HepG2 (cell line): ENCODE measurements around the gene SFXN5. TPM values are rescaled to one million over a fixed set of nuclear protein-coding genes. Genes with fewer than 3 reads are reported as not detected.
A peak's percentile ranks its signal among the peaks of the same experiment; 100 is the strongest.

ENCODE experiments used
- FOXC1 ChIP-seq: sonication (generic); formaldehyde crosslinking; IDR thresholded peaks from 2 replicates; pipeline ENCODE4 v1.8.0; 2022; ENCODE audit warnings: mild to moderate bottlenecking, missing genetic modification reagents, borderline replicate concordance
- GABPB1 ChIP-seq: IDR thresholded peaks from 2 replicates; pipeline ENCODE4 v1.6.1; 2016; ENCODE audit warnings: mild to moderate bottlenecking, missing genetic modification reagents, moderate library complexity, missing compliant biosample characterization
- GLI4 ChIP-seq: sonication (generic); formaldehyde crosslinking; IDR thresholded peaks from 2 replicates; pipeline ENCODE4 v1.5.1; 2020; ENCODE audit warnings: missing genetic modification reagents, mild to moderate bottlenecking, moderate library complexity, borderline replicate concordance
- KAT7 ChIP-seq: IDR thresholded peaks from 2 replicates; pipeline ENCODE4 v1.6.1; 2018; ENCODE audit warnings: borderline replicate concordance, missing compliant biosample characterization
- KLF9 ChIP-seq: IDR thresholded peaks from 2 replicates; pipeline ENCODE4 v1.6.1; 2016; ENCODE audit warnings: low read depth
- KMT2B ChIP-seq: IDR thresholded peaks from 2 replicates; pipeline ENCODE4 v1.6.1; 2016; ENCODE audit warnings: missing genetic modification reagents, missing compliant biosample characterization
- NFE2L1 ChIP-seq: sonication (generic); formaldehyde crosslinking; IDR thresholded peaks from 2 replicates; pipeline ENCODE4 v1.4.0; 2020; ENCODE audit warnings: missing genetic modification reagents, mild to moderate bottlenecking, borderline replicate concordance
- PHB2 ChIP-seq: fragments of 450-650 bp; IDR thresholded peaks from 2 replicates; pipeline ENCODE4 v1.6.1; 2018; ENCODE audit not compliant: partially characterized antibody
- PLSCR1 ChIP-seq: sonication (generic); formaldehyde crosslinking; IDR thresholded peaks from 2 replicates; pipeline ENCODE4 v1.5.0; 2020; ENCODE audit warnings: missing genetic modification reagents, mild to moderate bottlenecking, borderline replicate concordance
- RARG ChIP-seq: sonication (generic); formaldehyde crosslinking; IDR thresholded peaks from 2 replicates; pipeline ENCODE4 v1.4.0; 2020; ENCODE audit warnings: low read depth, mild to moderate bottlenecking, missing genetic modification reagents
- SMARCE1 ChIP-seq: fragments of 450-650 bp; IDR thresholded peaks from 2 replicates; pipeline ENCODE4 v1.6.1; 2017; ENCODE audit warnings: borderline replicate concordance
- SPEN ChIP-seq: sonication (generic); formaldehyde crosslinking; IDR thresholded peaks from 2 replicates; pipeline ENCODE4 v1.5.1; 2020; ENCODE audit warnings: low read depth, mild to moderate bottlenecking, missing genetic modification reagents
- TCF12 ChIP-seq, 2 experiments: fragments of 450-650 bp in 1 of 2; sonication (generic) in 1 of 2; formaldehyde crosslinking in 1 of 2; IDR thresholded peaks; 2 replicates each; pipeline versions ENCODE4 v1.6.1 to v1.8.0; 2017 to 2022; ENCODE audit warnings: antibody characterized with exemption in 1 of 2, mild to moderate bottlenecking in 1 of 2, missing genetic modification reagents in 1 of 2, moderate library complexity in 1 of 2
- WIZ ChIP-seq: sonication (generic); formaldehyde crosslinking; IDR thresholded peaks from 2 replicates; pipeline ENCODE4 v1.5.1; 2020; ENCODE audit warnings: mild to moderate bottlenecking, missing genetic modification reagents
- ZNF10 ChIP-seq: sonication (generic); formaldehyde crosslinking; IDR thresholded peaks from 2 replicates; pipeline ENCODE4 v1.4.0; 2020; ENCODE audit warnings: mild to moderate bottlenecking, low read depth, missing genetic modification reagents, borderline replicate concordance
- ZNF180 ChIP-seq: sonication (generic); formaldehyde crosslinking; IDR thresholded peaks from 2 replicates; pipeline ENCODE4 v1.4.0; 2020; ENCODE audit warnings: low read depth, missing genetic modification reagents, borderline replicate concordance
- ZNF362 ChIP-seq: sonication (generic); formaldehyde crosslinking; IDR thresholded peaks from 2 replicates; pipeline ENCODE4 v1.4.0; 2020; ENCODE audit warnings: missing genetic modification reagents, mild to moderate bottlenecking, borderline replicate concordance
- ZNF703 ChIP-seq: sonication (generic); formaldehyde crosslinking; IDR thresholded peaks from 2 replicates; pipeline ENCODE4 v1.5.1; 2020; ENCODE audit warnings: missing genetic modification reagents, mild to moderate bottlenecking, moderate library complexity, borderline replicate concordance
- ZNF766 ChIP-seq: sonication (generic); formaldehyde crosslinking; IDR thresholded peaks from 2 replicates; pipeline ENCODE4 v1.5.0; 2020; ENCODE audit warnings: missing genetic modification reagents, borderline replicate concordance
- ZNF768 ChIP-seq: sonication (generic); formaldehyde crosslinking; IDR thresholded peaks from 2 replicates; pipeline ENCODE4 v1.4.0; 2020; ENCODE audit warnings: missing genetic modification reagents
- ZNF780A ChIP-seq: sonication (generic); formaldehyde crosslinking; IDR thresholded peaks from 2 replicates; pipeline ENCODE4 v1.8.0; 2022; ENCODE audit warnings: mild to moderate bottlenecking, missing genetic modification reagents, moderate library complexity
- polyA plus RNA-seq, 8 experiments: library from polyadenylated mRNA; depleted of rRNA in 3 of 8; stranded (reverse) in 7 of 8; unstranded in 1 of 8; fragments of >200 nt; fragmentation: Illumina TruSeq in 4 of 8; extraction: Trizol in 4 of 8; gene quantifications; 2 replicates each; pipeline versions ENCODE4 v1.2.1 to v1.2.3, GENCODE V29; 2011 to 2016; ENCODE audit warnings: low read depth in 4 of 8, missing spikeins in 1 of 8, mixed read lengths in 1 of 8; ENCODE audit not compliant: insufficient read depth in 1 of 8
- total RNA-seq, 5 experiments: library from RNA; depleted of rRNA; stranded (reverse); fragments of >200 nt; fragmentation: Illumina TruSeq; extraction: Trizol; gene quantifications; 2 replicates each; pipeline ENCODE4 v1.2.3, GENCODE V29; 2016; ENCODE audit warnings: low read depth in 1 of 5
- TF ChIP-seq, protein P1 (sequence below): sonication (generic); formaldehyde crosslinking; IDR thresholded peaks from 2 replicates; pipeline ENCODE4 v1.8.0; 2022; ENCODE audit warnings: mild to moderate bottlenecking, missing genetic modification reagents, moderate library complexity
- TF ChIP-seq, protein P2 (sequence below): sonication (generic); formaldehyde crosslinking; conservative IDR thresholded peaks from 2 replicates; pipeline ENCODE4 v1.8.0; 2022; ENCODE audit warnings: mild to moderate bottlenecking, moderate library complexity, missing genetic modification reagents
- TF ChIP-seq, protein P3 (sequence below): sonication (generic); formaldehyde crosslinking; IDR thresholded peaks from 2 replicates; pipeline ENCODE4 v1.8.0; 2022; ENCODE audit warnings: mild to moderate bottlenecking, missing genetic modification reagents, moderate library complexity

Gene SFXN5
- total and polyA plus RNA-seq, 2 of the 13 experiments (the other 11 are each of a cell fraction or from before 2014, with no cell fraction given) = 34.9 to 37.4 TPM

DNA sequence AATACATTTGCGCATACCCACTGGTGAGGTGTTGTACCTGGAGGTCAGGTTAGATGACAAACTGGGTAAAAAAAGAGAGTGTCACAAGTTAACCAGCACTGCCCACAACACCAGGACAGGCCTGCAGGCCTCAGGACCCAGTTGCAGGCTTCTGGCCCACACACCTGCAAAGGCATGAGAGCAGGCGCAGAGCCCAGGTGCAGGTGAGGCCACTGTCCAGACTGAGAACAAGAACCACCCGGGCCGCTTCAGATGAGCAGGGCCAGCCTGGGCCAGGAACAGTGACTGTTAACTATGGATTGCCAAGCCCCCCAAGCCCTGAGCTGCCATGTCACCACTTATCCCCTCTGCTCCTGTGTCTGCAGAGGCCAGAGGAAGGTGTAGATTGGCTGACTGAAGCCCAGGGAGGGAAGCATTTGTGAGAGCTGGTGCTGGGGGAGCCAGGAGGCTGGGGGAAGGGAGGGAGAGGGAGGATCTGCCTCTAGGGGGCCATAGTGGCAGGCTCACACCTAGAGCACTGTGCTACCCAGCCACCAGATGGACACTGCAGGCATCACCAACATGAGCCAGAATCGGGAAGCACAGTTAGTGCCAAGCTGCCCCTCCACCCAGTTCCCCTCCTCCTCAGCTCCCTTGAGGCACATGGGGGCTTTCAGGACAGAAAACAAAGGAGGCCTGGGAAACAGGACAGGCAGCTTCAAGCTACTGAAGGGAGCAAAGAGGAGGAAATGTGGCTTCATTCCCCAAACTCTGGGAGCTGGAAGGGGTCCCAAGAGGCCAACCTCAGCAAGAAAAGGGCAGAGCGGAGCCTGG is 35.4 kb downstream of the SFXN5 start (continued):
- TF ChIP-seq SPEN = no peak
- TF ChIP-seq, protein P1, sequence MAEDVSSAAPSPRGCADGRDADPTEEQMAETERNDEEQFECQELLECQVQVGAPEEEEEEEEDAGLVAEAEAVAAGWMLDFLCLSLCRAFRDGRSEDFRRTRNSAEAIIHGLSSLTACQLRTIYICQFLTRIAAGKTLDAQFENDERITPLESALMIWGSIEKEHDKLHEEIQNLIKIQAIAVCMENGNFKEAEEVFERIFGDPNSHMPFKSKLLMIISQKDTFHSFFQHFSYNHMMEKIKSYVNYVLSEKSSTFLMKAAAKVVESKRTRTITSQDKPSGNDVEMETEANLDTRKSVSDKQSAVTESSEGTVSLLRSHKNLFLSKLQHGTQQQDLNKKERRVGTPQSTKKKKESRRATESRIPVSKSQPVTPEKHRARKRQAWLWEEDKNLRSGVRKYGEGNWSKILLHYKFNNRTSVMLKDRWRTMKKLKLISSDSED = no peak
- TF ChIP-seq PLSCR1 (CRISPR knock-in tag) = no peak
- TF ChIP-seq GLI4 (CRISPR knock-in tag) = no peak
- no peak for TF ChIP-seq ZNF180 (CRISPR knock-in tag)
- TF ChIP-seq ZNF703 (CRISPR knock-in tag) = 0 out of 2 replicates have a peak, but pooled peaks have one; percentile 54
- TF ChIP-seq, protein P2, sequence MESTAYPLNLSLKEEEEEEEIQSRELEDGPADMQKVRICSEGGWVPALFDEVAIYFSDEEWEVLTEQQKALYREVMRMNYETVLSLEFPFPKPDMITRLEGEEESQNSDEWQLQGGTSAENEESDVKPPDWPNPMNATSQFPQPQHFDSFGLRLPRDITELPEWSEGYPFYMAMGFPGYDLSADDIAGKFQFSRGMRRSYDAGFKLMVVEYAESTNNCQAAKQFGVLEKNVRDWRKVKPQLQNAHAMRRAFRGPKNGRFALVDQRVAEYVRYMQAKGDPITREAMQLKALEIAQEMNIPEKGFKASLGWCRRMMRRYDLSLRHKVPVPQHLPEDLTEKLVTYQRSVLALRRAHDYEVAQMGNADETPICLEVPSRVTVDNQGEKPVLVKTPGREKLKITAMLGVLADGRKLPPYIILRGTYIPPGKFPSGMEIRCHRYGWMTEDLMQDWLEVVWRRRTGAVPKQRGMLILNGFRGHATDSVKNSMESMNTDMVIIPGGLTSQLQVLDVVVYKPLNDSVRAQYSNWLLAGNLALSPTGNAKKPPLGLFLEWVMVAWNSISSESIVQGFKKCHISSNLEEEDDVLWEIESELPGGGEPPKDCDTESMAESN = no peak
- no peak for TF ChIP-seq PHB2
- no peak for TF ChIP-seq ZNF10 (CRISPR knock-in tag)
- no peak for TF ChIP-seq TCF12 (IDR thresholded peaks at IDR 0.05)
- TF ChIP-seq TCF12 (CRISPR knock-in tag; IDR thresholded peaks at IDR 0.05) = no peak
- TF ChIP-seq SMARCE1 = no peak
- no peak for TF ChIP-seq ZNF768 (CRISPR knock-in tag)
- 0 out of 2 replicates have a peak, but pooled peaks have one; percentile 1 for TF ChIP-seq GABPB1 (CRISPR knock-in tag)
- no peak for TF ChIP-seq ZNF780A (CRISPR knock-in tag)
- no peak for TF ChIP-seq KAT7 (CRISPR knock-in tag)
- TF ChIP-seq NFE2L1 = no peak
- TF ChIP-seq RARG (CRISPR knock-in tag) = no peak
- no peak for TF ChIP-seq WIZ (CRISPR knock-in tag)
- TF ChIP-seq KLF9 (CRISPR knock-in tag) = no peak
- peak; percentile 72; the same call in 1 of the 2 replicates for TF ChIP-seq FOXC1 (CRISPR knock-in tag)
- no peak for TF ChIP-seq ZNF766
- no peak for TF ChIP-seq KMT2B (CRISPR knock-in tag)
- TF ChIP-seq ZNF362 (CRISPR knock-in tag) = no peak
- TF ChIP-seq, protein P3, sequence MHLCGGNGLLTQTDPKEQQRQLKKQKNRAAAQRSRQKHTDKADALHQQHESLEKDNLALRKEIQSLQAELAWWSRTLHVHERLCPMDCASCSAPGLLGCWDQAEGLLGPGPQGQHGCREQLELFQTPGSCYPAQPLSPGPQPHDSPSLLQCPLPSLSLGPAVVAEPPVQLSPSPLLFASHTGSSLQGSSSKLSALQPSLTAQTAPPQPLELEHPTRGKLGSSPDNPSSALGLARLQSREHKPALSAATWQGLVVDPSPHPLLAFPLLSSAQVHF (CRISPR knock-in tag) = no peak
